Measurements from ENCODE around the gene GALK2. TPM values are rescaled to one million over a fixed set of nuclear protein-coding genes. Genes with fewer than 3 reads are reported as not detected.

GALK2 gene
- total and polyA plus RNA-seq, 2 experiments from 2014 or later: 11.5 to 23.0 TPM

- Histone ChIP-seq H3K36me3 (ENCODE audit: insufficient read depth) (no peaks in the 10 kb centered on the region), H3K27me3 (ENCODE audit: insufficient read depth) (no peaks in the 10 kb centered on the region), H3K4me2 (no peak overlapping the region), H3K79me2 (replicated peaks; ENCODE audit: insufficient read depth) (peaks cover 87% of the 10 kb centered on the region), H3F3A (replicated peaks; ENCODE audit: low read depth) (no peaks in the 10 kb centered on the region; the same call in 1 of the 2 replicates), H3K4me1 (ENCODE audit: insufficient read depth) (peaks cover 17% of the 10 kb centered on the region), H3K9me2 (ENCODE audit: insufficient read depth) (no peaks in the 10 kb centered on the region), H3K4me3 (no peak overlapping the region), H2AFZ (no peak overlapping the region), H4K20me1 (replicated peaks; ENCODE audit: insufficient read depth) (peaks cover 13% of the 10 kb centered on the region), H3K27ac (ENCODE audit: low read depth) (no peak overlapping the region)
- no peak for DNase-seq (ENCODE audit: low spot score)
- TF ChIP-seq CTCF (conservative IDR thresholded peaks at IDR 0.05; ENCODE audit: low read depth in 2 of 2): no peak
- no peak for TF ChIP-seq ETS1 (IDR thresholded peaks at IDR 0.05)
- TF ChIP-seq ZNF114 (CRISPR knock-in tag; IDR thresholded peaks at IDR 0.05): no peak
- no peak for TF ChIP-seq POLR2AphosphoS5 (IDR thresholded peaks at IDR 0.05; ENCODE audit: low read depth)
- no peak overlapping the region for H3K4me3 Mint-ChIP-seq
- no peak overlapping the region for H3K27ac Mint-ChIP-seq
- ATAC-seq: no peak
- H3K4me1 Mint-ChIP-seq: peaks cover 28% of the 10 kb centered on the region
- no peaks in the 10 kb centered on the region for H3K9me3 Mint-ChIP-seq
- H3K36me3 Mint-ChIP-seq (ENCODE audit: low read depth): no peaks in the 10 kb centered on the region
- no peaks in the 10 kb centered on the region for H3K27me3 Mint-ChIP-seq (ENCODE audit: insufficient read depth, low read depth, poor library complexity)
These were observed 17.3 kb upstream of the GALK2 start for GRCh38 chr15:49152552-49153312.

GRCh38 chr15:49154359-49154758 lies 15.7 kb upstream of the GALK2 start:
- Histone ChIP-seq H3K4me3 (peak overlapping the region; percentile 82), H3K4me2 (peak overlapping the region; percentile 93), H3K27ac (ENCODE audit: low read depth) (peak overlapping the region; percentile 68), H4K20me1 (replicated peaks; ENCODE audit: insufficient read depth) (peaks cover 8% of the 10 kb centered on the region), H3K36me3 (ENCODE audit: insufficient read depth) (no peaks in the 10 kb centered on the region), H3K4me1 (ENCODE audit: insufficient read depth) (peaks cover 1% of the 10 kb centered on the region), H3F3A (replicated peaks; ENCODE audit: low read depth) (no peaks in the 10 kb centered on the region; the same call in 1 of the 2 replicates), H3K27me3 (ENCODE audit: insufficient read depth) (no peaks in the 10 kb centered on the region), H2AFZ (no peak overlapping the region), H3K9me2 (ENCODE audit: insufficient read depth) (no peaks in the 10 kb centered on the region), H3K79me2 (replicated peaks; ENCODE audit: insufficient read depth) (peaks cover 71% of the 10 kb centered on the region)
- Mint-ChIP-seq H3K9me3 (no peaks in the 10 kb centered on the region), H3K4me1 (peaks cover 13% of the 10 kb centered on the region), H3K27ac (peak overlapping the region; percentile 99), H3K36me3 (ENCODE audit: low read depth) (no peaks in the 10 kb centered on the region), H3K4me3 (peak overlapping the region; percentile 99), H3K27me3 (ENCODE audit: insufficient read depth, low read depth, poor library complexity) (no peaks in the 10 kb centered on the region)
- ATAC-seq: no peak
- DNase-seq (ENCODE audit: low spot score): no peak
- no peak for TF ChIP-seq NANOG (IDR thresholded peaks at IDR 0.05; ENCODE audit: borderline replicate concordance)
- TF ChIP-seq EZH2 (IDR thresholded peaks at IDR 0.05; ENCODE audit: low read depth, unreplicated experiment): no peak
- TF ChIP-seq EZH2phosphoT487 (IDR thresholded peaks at IDR 0.05; ENCODE audit: unreplicated experiment): no peak
- TF ChIP-seq STAT1 (IDR thresholded peaks at IDR 0.05; ENCODE audit: unreplicated experiment): no peak
- no peak for TF ChIP-seq ZNF331 (CRISPR knock-in tag; IDR thresholded peaks at IDR 0.05; ENCODE audit: low read depth)
- no peak for TF ChIP-seq CTCF (conservative IDR thresholded peaks at IDR 0.05; ENCODE audit: low read depth in 2 of 2)
- TF ChIP-seq REST (IDR thresholded peaks at IDR 0.05; ENCODE audit: unreplicated experiment): no peak
- no peak for TF ChIP-seq POLR2AphosphoS5 (IDR thresholded peaks at IDR 0.05; ENCODE audit: low read depth)
- no peak for TF ChIP-seq ZNF114 (CRISPR knock-in tag; IDR thresholded peaks at IDR 0.05)
- TF ChIP-seq ETS1 (IDR thresholded peaks at IDR 0.05): no peak
- no peak for TF ChIP-seq JUNB (IDR thresholded peaks at IDR 0.05; ENCODE audit: unreplicated experiment)
- TF ChIP-seq CREB1 (CRISPR knock-in tag; IDR thresholded peaks at IDR 0.05; ENCODE audit: low read depth): no peak
